Stimulated activated CD4-positive, alpha-beta T cell treated with anti-CD3 and anti-CD28 coated beads, Interleukin-1b, Interleukin-23, amount 100 ng/mL, for 1 hour (primary cell): ENCODE data around the gene ROPN1.
A peak's percentile ranks its signal among the peaks of the same experiment; 100 is the strongest.
"Not testable (repeated sequence)": the region's sequence is repeated elsewhere in the genome, so short reads cannot be mapped to it uniquely, and the experiment has no call there.

Experiments
- DNase-seq, 2 donors: peaks; one replicate each; pipeline ENCODE4 v3.0.0-alpha.2; 2020; ENCODE audit warnings: low read depth in 2 of 2

ROPN1 gene

DNA sequence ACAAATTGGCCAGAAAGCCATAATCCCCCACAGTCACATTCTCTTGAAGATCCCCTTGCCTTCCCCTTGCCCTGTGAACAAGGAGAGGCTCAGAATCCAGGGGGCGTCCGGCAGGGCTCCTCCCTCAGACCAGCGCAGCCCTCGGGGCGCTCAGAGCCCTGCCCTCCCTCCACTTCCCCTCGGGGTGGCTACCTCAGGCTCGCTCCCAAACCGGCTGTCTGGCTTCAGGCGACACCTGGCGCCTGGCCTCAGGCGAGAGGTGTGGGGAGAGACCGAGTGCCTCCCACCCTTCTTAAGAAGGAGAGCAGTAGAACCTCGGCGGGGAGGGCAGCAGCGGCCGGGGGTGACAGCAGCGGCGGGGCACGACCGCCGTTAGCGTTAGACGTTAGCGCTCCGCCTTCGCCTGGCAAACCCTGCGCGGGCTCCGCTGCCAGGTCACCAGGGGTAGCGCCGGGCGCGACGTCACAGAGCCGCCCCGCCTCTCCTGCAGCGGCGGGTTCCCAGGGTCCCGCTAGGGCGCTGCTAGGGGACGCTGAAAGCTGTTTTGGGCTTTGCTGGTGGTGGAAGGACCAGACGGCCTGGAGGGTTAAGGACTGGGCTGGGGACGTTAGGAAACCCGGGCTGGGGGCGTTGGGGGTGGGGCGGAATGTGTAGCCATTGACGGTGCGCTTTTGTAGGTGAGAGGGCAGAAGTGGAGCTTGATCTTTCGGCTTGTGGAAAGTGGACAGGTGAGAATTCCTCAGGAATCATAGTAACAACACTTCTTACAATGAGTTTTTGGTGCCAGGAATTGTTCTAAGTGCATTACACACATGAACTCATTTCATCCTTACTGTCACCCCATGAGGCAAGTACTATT, at the start of gene ROPN1:
TSS of gene ROPN1 (minus strand) at position 395 of the 859 bp plus-strand sequence. CDS start 11,643 bp downstream, outside the sequence.
- not testable (repeated sequence) for DNase-seq

GRCh38 chr3:124041553-124041952, 49.6 kb upstream of the ROPN1 start:
- DNase-seq: no peak

- DNase-seq: no peak
These were observed 45.4 kb upstream of the ROPN1 start for GRCh38 chr3:124037326-124037725.

DNA sequence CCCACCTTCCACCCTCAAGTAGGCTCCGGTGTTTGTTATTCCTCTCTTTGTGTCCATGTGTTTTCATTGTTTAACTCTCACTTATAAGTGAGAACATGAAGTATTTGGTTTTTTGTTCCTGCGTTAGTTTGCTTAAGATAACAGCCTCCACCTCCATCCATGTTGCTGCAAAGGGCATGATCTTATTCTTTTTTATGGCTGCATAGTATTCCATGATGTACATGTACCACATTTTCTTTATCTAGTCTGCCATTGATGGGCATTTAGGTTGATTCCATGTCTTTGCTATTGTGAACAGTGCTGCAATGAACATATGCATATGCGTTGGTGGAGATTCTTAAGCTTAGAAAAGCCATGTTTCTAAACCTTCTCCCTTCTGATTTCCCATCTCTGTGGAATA, 44.3 kb upstream of the ROPN1 start:
- not testable (repeated sequence) for DNase-seq

GRCh38 chr3:124035463-124036121, 43.7 kb upstream of the ROPN1 start:
- no peak for DNase-seq

DNA sequence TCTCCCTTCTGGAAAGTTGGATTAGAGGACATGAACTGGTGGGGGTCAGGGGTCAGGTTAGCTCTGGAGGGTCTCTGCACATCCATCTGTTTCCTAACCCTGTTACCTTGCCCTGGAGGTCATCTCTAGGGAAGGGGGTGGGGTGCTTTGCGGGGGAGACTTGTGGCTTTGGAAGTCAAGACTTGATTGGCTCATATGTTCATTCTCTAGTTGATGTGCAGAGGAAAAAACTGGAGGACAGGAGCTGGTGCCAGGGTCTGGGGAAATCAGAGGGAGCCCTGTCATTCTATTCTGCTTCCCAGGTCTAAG, 42.9 kb upstream of the ROPN1 start:
- DNase-seq: no peak

- no peak for DNase-seq
These were observed 42.3 kb upstream of the ROPN1 start for GRCh38 chr3:124034016-124034843.

- DNase-seq: no peak
These were observed 41.6 kb upstream of the ROPN1 start, which contains the start of gene KALRN for GRCh38 chr3:124033360-124034015. Gene KALRN (plus strand): TSS chr3:124033369.

GRCh38 chr3:124032881-124033359, 41.0 kb upstream of the ROPN1 start:
- peak; percentile 3 to 54 for DNase-seq

DNA sequence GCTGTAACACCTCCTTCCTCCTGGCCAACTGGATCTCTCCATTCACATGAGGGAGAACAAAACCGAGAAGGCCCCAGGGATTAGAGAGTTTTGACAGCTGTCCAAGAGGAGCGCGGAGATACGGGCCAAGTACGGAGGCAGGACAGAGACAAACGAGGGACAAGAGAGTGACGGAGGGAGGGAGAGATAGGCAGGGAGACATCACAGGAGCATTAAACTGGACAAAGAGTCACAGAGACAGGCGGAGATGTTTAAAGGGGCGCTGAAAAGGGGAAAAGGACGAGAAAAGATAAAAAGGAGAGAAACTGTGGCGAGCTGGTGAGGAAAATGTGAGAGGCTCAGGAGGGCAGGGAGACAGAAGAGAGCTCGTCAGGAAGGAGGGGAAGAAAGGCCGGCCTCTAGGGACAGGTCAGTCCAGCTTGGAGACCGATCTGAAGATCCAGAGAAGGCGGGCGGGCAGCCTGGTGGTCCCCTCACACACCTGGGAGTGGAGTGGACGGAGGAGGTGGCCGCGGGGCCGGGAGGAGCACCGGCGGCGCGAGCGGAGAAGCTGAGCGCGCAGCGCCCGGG, 40.5 kb upstream of the ROPN1 start:
- no peak for DNase-seq

DNA sequence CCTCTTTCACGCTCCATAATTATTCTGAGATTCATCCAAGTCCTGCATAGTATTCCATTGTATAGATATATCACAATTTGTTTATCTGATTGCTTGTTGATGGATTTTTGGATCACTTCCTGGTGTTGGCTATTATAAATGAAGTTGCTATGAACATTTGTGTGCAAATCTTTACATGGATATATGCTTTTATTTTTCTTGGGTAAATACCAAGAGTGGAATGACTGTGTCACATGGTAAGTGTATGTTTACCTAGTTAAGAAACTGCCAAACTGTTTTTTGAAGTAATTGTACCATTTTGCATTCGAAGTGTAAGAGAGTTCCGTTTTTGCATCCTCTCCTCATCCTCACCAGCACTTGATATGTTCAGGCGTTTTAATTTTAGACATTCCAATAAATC, 34.6 kb upstream of the ROPN1 start:
- DNase-seq: no peak

DNA sequence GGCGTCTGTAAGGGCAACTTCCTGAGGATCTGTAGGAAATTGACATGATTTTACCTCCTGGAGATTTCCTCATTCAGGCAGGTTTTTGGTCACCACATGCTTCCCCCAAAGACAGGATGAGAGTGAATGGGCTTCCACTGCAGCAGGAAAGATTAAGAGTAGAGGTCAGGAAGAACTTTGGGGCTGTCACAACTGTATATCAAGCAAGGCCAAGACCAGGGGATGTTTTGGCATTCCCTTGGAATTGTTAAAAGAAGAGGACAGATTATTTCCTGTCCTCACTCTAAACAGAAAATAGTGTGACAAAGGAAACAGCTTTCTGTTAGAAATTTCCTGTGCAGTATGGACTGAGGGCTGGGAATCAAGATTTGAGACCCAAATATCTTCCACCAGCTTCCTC, 31.6 kb upstream of the ROPN1 start:
- not testable (repeated sequence) for DNase-seq

DNA sequence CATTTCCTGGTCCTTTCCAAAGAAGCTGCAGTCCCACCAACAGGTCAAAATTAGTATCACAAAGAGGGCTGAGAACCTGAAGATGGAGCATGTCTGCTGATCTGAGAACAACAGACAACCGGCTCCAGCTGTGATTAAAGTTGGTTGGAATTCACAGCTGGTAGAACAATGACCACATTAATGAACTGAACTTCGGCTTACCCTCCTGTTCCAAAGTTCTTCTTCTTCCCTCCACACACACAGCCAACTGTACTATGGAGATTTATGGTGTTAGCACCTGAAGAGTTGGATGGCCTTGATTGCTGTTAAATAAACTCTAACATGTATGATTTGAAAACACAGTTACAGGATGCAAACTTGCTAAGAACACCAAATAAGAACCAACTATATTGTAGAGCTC, 27.4 kb upstream of the ROPN1 start:
- no peak for DNase-seq

DNA sequence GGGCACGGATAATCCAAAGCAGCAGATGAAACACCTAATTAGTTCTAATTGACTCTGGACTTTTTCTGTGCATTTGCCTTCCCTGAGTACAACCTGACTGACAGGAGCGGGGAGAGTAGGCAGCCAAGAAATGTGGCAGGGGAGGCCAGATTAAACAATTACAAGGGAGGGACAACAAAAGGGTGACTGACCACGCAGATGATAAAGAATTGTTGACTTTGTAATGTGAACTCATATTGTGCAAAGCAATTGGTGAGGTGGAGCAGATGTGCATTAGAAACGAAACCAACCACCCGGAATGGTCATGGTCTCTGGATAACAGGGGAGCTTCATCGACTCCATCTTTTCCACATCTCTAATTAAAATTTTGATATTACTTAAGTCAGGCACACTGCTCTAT, 25.6 kb upstream of the ROPN1 start:
- not testable (repeated sequence) for DNase-seq

DNA sequence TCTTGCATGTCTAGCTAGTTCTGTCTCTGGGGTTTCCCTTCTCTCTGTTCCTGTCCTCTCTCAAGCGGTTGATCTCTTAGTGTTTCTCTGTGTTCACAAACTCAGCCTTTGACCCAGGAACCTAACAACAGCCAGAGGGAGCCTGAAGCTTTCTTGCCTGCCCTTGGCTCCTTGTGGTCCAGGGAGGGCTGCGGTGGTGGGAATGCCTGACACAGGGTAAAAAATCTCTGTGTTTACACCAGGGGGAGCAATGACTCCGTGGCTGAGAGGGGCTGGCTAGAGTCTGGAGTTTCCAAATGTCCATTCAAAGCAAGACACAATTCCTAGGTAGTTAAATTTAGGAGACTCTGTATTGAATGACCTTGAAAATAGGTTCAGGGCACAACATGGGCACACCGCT, 24.6 kb upstream of the ROPN1 start:
- not testable (repeated sequence) for DNase-seq

DNA sequence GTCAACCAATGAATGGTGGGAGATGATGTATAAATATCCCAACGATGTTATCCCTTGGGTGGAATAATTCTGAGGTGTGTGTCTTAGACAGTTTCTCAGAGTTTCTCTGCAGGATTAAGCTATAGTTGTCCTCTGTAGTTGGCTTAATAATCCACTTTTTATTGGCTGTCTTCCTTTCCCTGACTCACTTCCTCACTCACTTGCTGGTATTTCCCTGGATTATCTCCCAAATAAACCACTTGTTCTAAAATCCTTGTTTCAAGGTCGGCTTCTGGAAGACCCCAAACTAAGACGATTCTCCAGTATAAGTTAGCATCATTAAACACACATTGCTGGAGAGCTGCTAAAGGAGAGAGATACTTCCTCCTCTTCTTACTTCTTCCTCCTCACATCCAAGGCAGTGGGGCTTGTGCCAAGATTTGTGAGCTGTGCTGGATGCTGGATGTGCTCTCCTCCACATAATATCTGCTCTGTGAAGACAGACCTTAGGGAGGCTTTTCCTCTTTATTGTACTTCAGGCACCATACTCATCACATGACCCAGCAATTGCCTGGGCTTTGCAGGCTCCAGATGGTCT, 22.5 kb upstream of the ROPN1 start:
- no peak for DNase-seq

GRCh38 chr3:124008321-124008720, 16.4 kb upstream of the ROPN1 start:
- not testable (repeated sequence) for DNase-seq

DNA sequence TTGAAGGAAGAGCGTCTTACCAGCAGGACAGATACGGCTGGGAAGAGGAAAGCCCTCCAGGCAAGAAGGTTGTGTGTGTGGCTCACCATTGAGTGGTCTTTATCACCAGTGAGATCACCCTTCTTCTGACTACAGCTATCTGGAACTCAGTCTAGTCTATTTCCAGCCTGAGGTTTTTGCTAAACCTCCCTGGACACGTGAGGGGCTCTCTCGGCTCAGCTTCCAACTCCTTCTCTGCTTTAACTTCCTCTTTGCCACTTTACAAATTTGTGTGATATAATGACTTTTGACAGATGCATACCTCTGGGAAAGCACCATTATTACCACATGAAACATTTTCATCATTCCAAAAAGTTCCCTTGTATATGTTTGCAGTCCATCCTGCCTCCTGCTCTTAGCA, 15.3 kb upstream of the ROPN1 start:
- no peak for DNase-seq

GRCh38 chr3:124002405-124003079, 10.6 kb upstream of the ROPN1 start:
- not testable (repeated sequence) for DNase-seq

- not testable (repeated sequence) for DNase-seq
These were observed 9.4 kb upstream of the ROPN1 start for GRCh38 chr3:124001366-124001765.
